GM23338 (cell line): ENCODE measurements around the gene STEAP1B. TPM values are rescaled to one million over a fixed set of nuclear protein-coding genes. Genes with fewer than 3 reads are reported as not detected.

Source experiments
- ATAC-seq: fragments of 200-7000 bp; cut with Tn5 transposase; 3 replicates; pipeline ENCODE4 v1.9.1; 2020
- DNase-seq: peaks from one replicate; pipeline ENCODE4 v3.0.0-alpha.2; 2015; ENCODE audit warnings: low spot score
- H2AFZ ChIP-seq: fragments of 200-600 bp; sonication (generic); 2 replicates; pipeline ENCODE4 v1.8.0; 2016; ENCODE audit warnings: antibody characterized with exemption, mild to moderate bottlenecking, moderate library complexity
- H3F3A ChIP-seq: fragments of 200-600 bp; sonication (generic); replicated peaks from 2 replicates; pipeline ENCODE4 v1.8.0; 2017; ENCODE audit warnings: antibody characterized with exemption, mixed run types, low read depth
- H3K27ac ChIP-seq: fragments of 200-600 bp; sonication (generic); 2 replicates; pipeline ENCODE4 v1.6.1; 2016; ENCODE audit warnings: low read depth
- H3K27me3 ChIP-seq: fragments of 200-600 bp; sonication (generic); 2 replicates; pipeline ENCODE4 v1.8.0; 2016; ENCODE audit warnings: mild to moderate bottlenecking, mixed run types, moderate library complexity; ENCODE audit not compliant: insufficient read depth
- H3K36me3 ChIP-seq: fragments of 200-600 bp; sonication (generic); 2 replicates; pipeline ENCODE4 v1.8.0; 2016; ENCODE audit warnings: mild to moderate bottlenecking; ENCODE audit not compliant: insufficient read depth
- H3K4me1 ChIP-seq: fragments of 200-600 bp; sonication (generic); 2 replicates; pipeline ENCODE4 v1.8.0; 2016; ENCODE audit warnings: mild to moderate bottlenecking, moderate library complexity; ENCODE audit not compliant: insufficient read depth
- H3K4me2 ChIP-seq: fragments of 200-600 bp; sonication (generic); 2 replicates; pipeline ENCODE4 v1.7.1; 2017; ENCODE audit warnings: mixed run types
- H3K4me3 ChIP-seq: fragments of 200-600 bp; sonication (generic); 2 replicates; pipeline ENCODE4 v1.6.1; 2016; ENCODE audit warnings: mixed run types
- H3K79me2 ChIP-seq: fragments of 200-600 bp; sonication (generic); replicated peaks from 2 replicates; pipeline ENCODE4 v1.8.0; 2017; ENCODE audit warnings: mild to moderate bottlenecking; ENCODE audit not compliant: insufficient read depth
- H3K9me2 ChIP-seq: fragments of 200-600 bp; sonication (generic); 2 replicates; pipeline ENCODE4 v1.8.0; 2017; ENCODE audit not compliant: insufficient read depth
- H4K20me1 ChIP-seq: fragments of 200-600 bp; sonication (generic); replicated peaks from 2 replicates; pipeline ENCODE4 v1.8.0; 2017; ENCODE audit warnings: mild to moderate bottlenecking; ENCODE audit not compliant: insufficient read depth
- H3K27ac Mint-ChIP-seq: 2 replicates; pipeline ENCODE4 v1.8.0; 2020; ENCODE audit warnings: inconsistent platforms, mild to moderate bottlenecking, moderate library complexity, mixed read lengths
- H3K27me3 Mint-ChIP-seq: 3 replicates; pipeline ENCODE4 v1.8.0; 2022; ENCODE audit warnings: low read depth, mild to moderate bottlenecking, moderate library complexity, mixed read lengths, inconsistent platforms; ENCODE audit not compliant: insufficient read depth, poor library complexity
- H3K36me3 Mint-ChIP-seq: 3 replicates; pipeline ENCODE4 v1.8.0; 2021; ENCODE audit warnings: low read depth, mild to moderate bottlenecking, inconsistent platforms, moderate library complexity, mixed read lengths
- H3K4me1 Mint-ChIP-seq: 3 replicates; pipeline ENCODE4 v1.8.0; 2020; ENCODE audit warnings: mild to moderate bottlenecking, inconsistent platforms, mixed read lengths
- H3K4me3 Mint-ChIP-seq: 3 replicates; pipeline ENCODE4 v1.8.0; 2021; ENCODE audit warnings: moderate library complexity, mild to moderate bottlenecking, inconsistent platforms, mixed read lengths
- H3K9me3 Mint-ChIP-seq: 3 replicates; pipeline ENCODE4 v1.8.0; 2020; ENCODE audit warnings: moderate library complexity, mild to moderate bottlenecking, inconsistent platforms, mixed read lengths
- CREB1 ChIP-seq: fragments of 250-450 bp; sonication (Bioruptor Pico); IDR thresholded peaks from 2 replicates; pipeline ENCODE4 v1.5.0; 2020; ENCODE audit warnings: low read depth, mild to moderate bottlenecking, moderate library complexity
- EZH2 ChIP-seq: fragments of 200-600 bp; sonication (generic); IDR thresholded peaks from one replicate; pipeline ENCODE4 v1.8.0; 2017; ENCODE audit warnings: antibody characterized with exemption, mild to moderate bottlenecking, low read depth; ENCODE audit not compliant: unreplicated experiment
- EZH2phosphoT487 ChIP-seq: fragments of 200-600 bp; sonication (generic); IDR thresholded peaks from one replicate; pipeline ENCODE4 v1.8.1; 2018; ENCODE audit warnings: antibody characterized with exemption; ENCODE audit not compliant: unreplicated experiment
- STAT1 ChIP-seq: IDR thresholded peaks from one replicate; pipeline ENCODE4 v1.6.1; 2016; ENCODE audit warnings: antibody characterized with exemption; ENCODE audit not compliant: unreplicated experiment
- ZNF462 ChIP-seq: fragments of 250-450 bp; sonication (Bioruptor Pico); IDR thresholded peaks from 2 replicates; pipeline ENCODE4 v1.5.0; 2020; ENCODE audit warnings: mild to moderate bottlenecking, moderate library complexity
- polyA plus RNA-seq: library from polyadenylated mRNA; unstranded; fragments of >200 nt; fragmentation: Nextera tagmentation; extraction: Ambion mirVana; gene quantifications from 2 replicates; pipeline ENCODE4 v1.2.1, GENCODE V29; 2016
- total RNA-seq: library from RNA; depleted of rRNA; stranded (reverse); fragments of >200 nt; shearing (Covaris generic); gene quantifications from 2 replicates; pipeline ENCODE4 v1.2.3, GENCODE V29; 2014; rRNA removed

STEAP1B gene
- total and polyA plus RNA-seq, 2 experiments from 2014 or later: 4.9 to 16.5 TPM

GRCh38 chr7:22371878-22372277 lies 128.1 kb downstream of the STEAP1B start:
- Mint-ChIP-seq H3K4me1 (peaks cover 7% of the 10 kb centered on the region; the same call in 2 of the 3 replicates), H3K27ac (no peak overlapping the region), H3K4me3 (no peak overlapping the region), H3K9me3 (no peaks in the 10 kb centered on the region), H3K27me3 (no peaks in the 10 kb centered on the region), H3K36me3 (no peaks in the 10 kb centered on the region)
- Histone ChIP-seq H3K27ac (no peak overlapping the region), H3K4me3 (no peak overlapping the region), H3K36me3 (no peaks in the 10 kb centered on the region), H3K79me2 (no peaks in the 10 kb centered on the region), H2AFZ (no peak overlapping the region), H3F3A (no peaks in the 10 kb centered on the region), H3K27me3 (no peaks in the 10 kb centered on the region), H4K20me1 (no peaks in the 10 kb centered on the region), H3K4me2 (no peak overlapping the region), H3K4me1 (peaks cover 4% of the 10 kb centered on the region; the same call in 1 of the 2 replicates), H3K9me2 (no peaks in the 10 kb centered on the region)
- ATAC-seq (no peak), DNase-seq (no peak)
- TF ChIP-seq EZH2 (no peak), STAT1 (no peak), CREB1 (no peak), EZH2phosphoT487 (no peak), ZNF462 (no peak)

Other genes starting within 250 kb of the STEAP1B start
- 13.1 and 17.7 TPM in 2 replicates for gene RAPGEF5, start 143.0 kb downstream of the STEAP1B start, total RNA-seq
- gene RAPGEF5, start 143.0 kb downstream of the STEAP1B start, polyA plus RNA-seq: 6.3 and 7.1 TPM in 2 replicates
- not detected in 2 replicates for gene IL6, start 227.0 kb upstream of the STEAP1B start, total RNA-seq
- 0.40 and 1.6 TPM in 2 replicates for gene IL6, start 227.0 kb upstream of the STEAP1B start, polyA plus RNA-seq